ENCODE results near the gene PRAC1. TPM values are rescaled to one million over a fixed set of nuclear protein-coding genes. Genes with fewer than 3 reads are reported as not detected.

PRAC1 gene
- total RNA-seq, 1 donor from 2014 or later = not detected

DNA sequence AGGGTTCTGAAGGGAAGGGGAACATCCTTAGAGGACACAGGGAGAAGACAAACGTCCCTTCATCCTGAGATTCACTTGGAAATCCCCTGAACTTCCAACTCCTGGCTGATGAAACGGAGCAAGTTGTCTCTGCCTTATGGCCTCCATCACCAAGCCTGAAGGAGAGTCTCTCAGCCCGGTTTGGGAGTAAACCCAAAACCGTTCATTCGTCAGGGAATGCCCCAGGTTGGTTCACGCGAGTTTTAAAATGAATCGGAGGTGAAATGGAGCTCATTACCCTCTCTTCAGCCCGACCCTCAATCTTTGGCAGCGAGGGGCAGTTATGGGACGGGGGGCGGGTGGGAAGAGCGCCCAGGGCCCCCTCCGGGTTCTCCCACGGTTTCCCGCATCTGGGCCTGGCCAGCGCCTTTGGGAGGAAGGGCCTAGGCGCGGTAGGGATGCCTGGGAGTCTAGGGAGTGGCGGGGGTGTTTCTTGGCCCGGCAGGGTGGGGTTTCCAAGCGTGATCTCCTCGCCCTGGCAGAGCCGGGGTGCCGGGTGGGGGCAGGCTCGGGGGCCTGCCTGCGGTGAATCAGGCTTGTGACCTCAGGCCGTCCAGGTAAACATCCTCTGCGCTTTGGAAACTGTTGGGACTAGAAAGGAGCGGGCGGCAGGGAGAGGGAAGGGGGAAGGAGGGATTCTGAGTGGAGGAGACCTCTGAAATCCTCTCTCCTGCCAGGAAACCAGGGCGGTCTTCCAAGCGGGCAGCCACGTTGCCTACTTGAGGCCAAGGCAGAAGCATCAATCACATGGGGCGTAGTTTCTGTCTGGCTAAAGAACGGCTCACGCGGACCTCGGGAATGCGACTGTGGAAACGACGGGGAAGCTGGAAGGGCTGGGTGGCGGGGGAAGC lies 30.3 kb upstream of the PRAC1 start:
- H3K4me3 ChIP-seq (ENCODE audit: low read depth, low read length) = no peak overlapping the region
- DNase-seq (ENCODE audit: low read depth) = no peak
- TF ChIP-seq, protein P1, sequence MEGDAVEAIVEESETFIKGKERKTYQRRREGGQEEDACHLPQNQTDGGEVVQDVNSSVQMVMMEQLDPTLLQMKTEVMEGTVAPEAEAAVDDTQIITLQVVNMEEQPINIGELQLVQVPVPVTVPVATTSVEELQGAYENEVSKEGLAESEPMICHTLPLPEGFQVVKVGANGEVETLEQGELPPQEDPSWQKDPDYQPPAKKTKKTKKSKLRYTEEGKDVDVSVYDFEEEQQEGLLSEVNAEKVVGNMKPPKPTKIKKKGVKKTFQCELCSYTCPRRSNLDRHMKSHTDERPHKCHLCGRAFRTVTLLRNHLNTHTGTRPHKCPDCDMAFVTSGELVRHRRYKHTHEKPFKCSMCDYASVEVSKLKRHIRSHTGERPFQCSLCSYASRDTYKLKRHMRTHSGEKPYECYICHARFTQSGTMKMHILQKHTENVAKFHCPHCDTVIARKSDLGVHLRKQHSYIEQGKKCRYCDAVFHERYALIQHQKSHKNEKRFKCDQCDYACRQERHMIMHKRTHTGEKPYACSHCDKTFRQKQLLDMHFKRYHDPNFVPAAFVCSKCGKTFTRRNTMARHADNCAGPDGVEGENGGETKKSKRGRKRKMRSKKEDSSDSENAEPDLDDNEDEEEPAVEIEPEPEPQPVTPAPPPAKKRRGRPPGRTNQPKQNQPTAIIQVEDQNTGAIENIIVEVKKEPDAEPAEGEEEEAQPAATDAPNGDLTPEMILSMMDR (conservative IDR thresholded peaks at IDR 0.05; ENCODE audit: low read depth, low read length) = no peak

DNA sequence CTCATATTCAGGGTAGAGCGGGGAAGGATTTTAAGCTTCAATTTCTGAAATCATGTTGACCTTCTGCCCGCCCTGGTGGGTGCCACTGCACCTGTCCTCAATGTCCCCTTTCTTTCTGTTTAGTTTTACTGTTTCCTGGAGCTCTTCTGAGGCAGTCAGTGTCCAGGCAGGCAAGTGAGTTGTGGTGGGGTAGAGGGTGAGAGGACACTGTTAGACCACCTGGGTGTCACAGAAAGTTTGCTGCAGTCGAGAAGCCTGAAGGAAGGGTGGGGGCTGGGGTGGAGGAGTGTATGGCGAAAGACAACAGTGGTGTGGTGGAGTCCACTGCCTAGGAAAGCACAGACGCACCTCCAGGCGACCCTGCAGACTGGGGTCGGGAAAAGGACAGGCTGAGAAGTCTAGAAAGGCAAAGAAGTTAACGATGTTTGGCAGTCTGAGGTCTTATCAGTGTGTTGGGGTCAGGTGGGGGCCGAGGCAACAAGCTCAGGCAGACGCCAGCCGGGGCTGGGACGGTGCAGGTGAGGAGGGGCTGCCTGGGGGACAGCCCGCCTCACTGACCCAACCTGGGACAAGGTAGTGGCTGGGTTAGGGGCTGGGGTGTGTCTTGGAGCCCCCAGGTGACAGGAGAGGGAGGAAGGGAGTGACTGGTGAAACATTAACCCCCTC lies 29.5 kb upstream of the PRAC1 start:
- TF ChIP-seq, protein P1 (conservative IDR thresholded peaks at IDR 0.05; ENCODE audit: low read depth, low read length) = no peak

DNA sequence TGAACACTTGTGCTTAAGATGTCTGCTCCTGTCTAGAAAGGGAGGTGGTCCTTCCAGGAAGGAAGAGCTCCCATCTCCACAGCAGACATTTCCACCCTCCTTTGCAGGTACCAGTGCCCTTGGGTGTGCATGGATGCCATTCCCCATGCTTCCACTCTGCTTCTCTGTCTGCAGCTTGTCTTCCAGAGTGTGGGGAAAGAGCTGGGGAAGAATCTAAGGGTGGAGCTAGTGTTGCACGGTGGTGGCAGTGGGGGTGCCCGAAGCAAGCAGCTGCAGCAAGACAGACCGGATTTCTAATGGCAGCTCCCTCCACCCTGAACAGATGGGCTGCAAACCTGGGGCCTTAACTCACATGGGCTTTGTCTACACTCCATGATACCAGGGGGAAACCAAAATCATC lies 28.9 kb upstream of the PRAC1 start:
- TF ChIP-seq, protein P1 (conservative IDR thresholded peaks at IDR 0.05; ENCODE audit: low read depth, low read length) = no peak
- DNase-seq (ENCODE audit: low read depth) = no peak
- H3K4me3 ChIP-seq (ENCODE audit: low read depth, low read length) = no peak overlapping the region

More for the DNA sequence above, 29.5 kb upstream of the PRAC1 start:
- H3K4me3 ChIP-seq (ENCODE audit: low read depth, low read length) = no peak overlapping the region
- no peak for DNase-seq (ENCODE audit: low read depth)

DNA sequence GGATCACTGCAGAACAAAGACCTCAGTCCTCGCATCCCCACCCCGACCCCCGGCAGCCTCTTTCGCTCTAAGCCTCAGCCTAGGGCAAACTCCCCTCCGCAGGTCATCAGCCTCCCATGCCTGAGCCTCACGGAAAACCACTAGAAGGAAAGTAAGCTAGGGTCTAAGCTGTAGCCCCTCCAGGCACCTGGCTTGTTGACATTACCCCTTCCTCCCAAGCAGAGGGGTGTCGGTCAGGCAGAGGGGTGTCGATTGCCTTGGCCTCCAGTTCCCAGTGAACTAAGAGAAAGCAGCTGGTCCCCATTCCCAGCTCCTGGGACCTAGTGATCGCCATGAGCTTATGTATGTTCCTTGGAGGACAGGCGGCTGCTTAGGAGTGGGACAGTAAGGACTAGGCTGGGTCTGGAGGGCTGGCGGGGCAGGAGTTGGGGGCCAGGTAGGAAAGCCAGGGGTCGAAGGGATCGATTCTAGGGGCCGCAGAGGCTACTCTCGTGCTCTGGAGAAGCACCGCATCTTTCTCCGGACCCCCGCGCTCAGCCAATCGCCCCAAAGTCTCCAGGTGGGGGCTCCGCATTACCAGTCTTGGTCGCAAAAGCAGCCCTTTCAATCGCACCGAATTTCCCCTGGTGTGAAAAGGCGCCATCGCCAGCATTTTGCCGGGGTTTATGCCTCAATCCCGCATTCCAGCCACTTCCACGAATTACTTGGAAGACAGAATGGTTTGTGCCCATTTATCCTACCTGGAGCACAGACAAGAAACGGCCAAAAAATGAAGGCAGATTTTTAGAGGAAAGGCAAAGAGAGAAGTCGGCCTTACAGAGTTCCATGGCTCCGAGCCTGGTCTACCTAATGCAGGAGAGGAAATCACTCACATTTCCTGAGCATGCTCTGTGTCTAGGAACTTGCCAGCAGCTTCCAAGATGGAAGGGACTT lies 27.6 kb upstream of the PRAC1 start:
- DNase-seq (ENCODE audit: low read depth) = no peak
- no peak overlapping the region for H3K4me3 ChIP-seq (ENCODE audit: low read depth, low read length)
- TF ChIP-seq, protein P1 (conservative IDR thresholded peaks at IDR 0.05; ENCODE audit: low read depth, low read length) = no peak

DNA sequence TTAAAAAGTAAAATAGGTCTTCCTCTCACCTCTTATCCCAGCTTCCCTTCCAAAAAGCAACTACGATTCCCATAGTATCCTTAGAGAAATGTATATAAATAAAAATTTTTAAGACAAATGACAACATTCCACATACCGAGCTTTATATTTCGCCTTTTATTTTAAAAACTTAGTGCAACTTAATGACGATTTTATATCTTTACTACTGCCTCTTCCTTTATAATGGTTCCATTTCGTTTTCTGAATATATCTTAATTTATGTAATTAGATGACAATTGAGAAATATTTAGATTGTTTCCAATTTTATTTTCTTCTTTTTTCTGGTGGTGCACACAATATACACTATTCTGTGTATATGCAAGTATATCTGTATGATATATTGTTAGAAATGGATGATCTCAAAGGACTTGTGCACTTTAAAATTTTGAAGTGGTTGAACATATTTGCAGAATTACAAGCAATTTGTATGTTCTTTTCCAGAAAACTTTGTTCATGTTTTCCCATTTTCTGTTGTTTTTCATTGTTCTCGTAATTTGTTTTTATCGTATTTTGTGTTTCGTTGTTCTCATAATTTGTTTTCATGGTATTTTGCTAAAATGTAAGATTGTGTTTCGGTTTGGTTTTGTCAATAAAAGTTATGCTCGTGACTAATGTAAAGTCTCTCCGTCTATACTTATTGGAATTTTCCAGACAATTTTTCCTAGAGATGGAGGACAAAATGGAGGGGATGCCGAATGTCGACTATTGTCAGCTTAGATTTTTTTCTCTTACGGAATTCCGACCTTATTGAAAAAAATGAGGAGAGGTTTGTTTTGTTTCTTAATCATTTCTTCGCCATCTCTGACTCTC lies 26.6 kb upstream of the PRAC1 start:
- DNase-seq (ENCODE audit: low read depth) = no peak
- TF ChIP-seq, protein P1 (conservative IDR thresholded peaks at IDR 0.05; ENCODE audit: low read depth, low read length) = no peak
- H3K4me3 ChIP-seq (ENCODE audit: low read depth, low read length) = no peak overlapping the region
